HG02588 (cell line): Measurements from ENCODE around the gene TMEM215.
"Not testable (repeated sequence)": the region's sequence is repeated elsewhere in the genome, so short reads cannot be mapped to it uniquely, and the experiment has no call there.

Experiments used
- ATAC-seq: cut with Tn5 transposase; IDR thresholded peaks from one replicate; pipeline ENCODE4 v1.9.1; 2021; ENCODE audit warnings: mild to moderate bottlenecking, moderate library complexity; ENCODE audit not compliant: unreplicated experiment

The TMEM215 gene

GRCh38 chr9:32783168-32783891 is at the start of gene TMEM215:
Gene TMEM215 (plus strand): TSS chr9:32783540. CDS start chr9:32784184, 644 bp downstream.
- no peak for ATAC-seq

GRCh38 chr9:32735476-32735875 is 47.9 kb upstream of the TMEM215 start:
- ATAC-seq: no peak

GRCh38 chr9:32737378-32737777 is 46.0 kb upstream of the TMEM215 start:
- no peak for ATAC-seq

GRCh38 chr9:32738501-32739172 is 44.7 kb upstream of the TMEM215 start:
- ATAC-seq: no peak

- no peak for ATAC-seq
Observed at GRCh38 chr9:32741706-32742105, 41.6 kb upstream of the TMEM215 start.

GRCh38 chr9:32742296-32742695 is 41.0 kb upstream of the TMEM215 start:
- ATAC-seq: no peak

GRCh38 chr9:32748013-32748412 is 35.3 kb upstream of the TMEM215 start:
- no peak for ATAC-seq

- ATAC-seq: no peak
Observed at GRCh38 chr9:32755730-32756129, 27.6 kb upstream of the TMEM215 start.

- ATAC-seq: no peak
Observed at GRCh38 chr9:32764139-32764538, 19.2 kb upstream of the TMEM215 start.

- ATAC-seq: no peak
Observed at GRCh38 chr9:32775283-32775682, 8.1 kb upstream of the TMEM215 start.

GRCh38 chr9:32776201-32776600 is 7.1 kb upstream of the TMEM215 start:
- no peak for ATAC-seq

- ATAC-seq: no peak
Observed at GRCh38 chr9:32782476-32783167, 718 bp upstream of the TMEM215 start.

GRCh38 chr9:32787816-32788215 is 4.5 kb downstream of the TMEM215 start:
- ATAC-seq: no peak

- ATAC-seq: not testable (repeated sequence)
Observed at GRCh38 chr9:32796015-32796414, 12.7 kb downstream of the TMEM215 start.

- no peak for ATAC-seq
Observed at GRCh38 chr9:32801530-32801929, 18.2 kb downstream of the TMEM215 start.

GRCh38 chr9:32807217-32807616 is 23.9 kb downstream of the TMEM215 start:
- ATAC-seq: no peak

GRCh38 chr9:32811246-32811645 is 27.9 kb downstream of the TMEM215 start:
- ATAC-seq: no peak

- no peak for ATAC-seq
Observed at GRCh38 chr9:32820322-32820721, 37.0 kb downstream of the TMEM215 start.

GRCh38 chr9:32823101-32823500 is 39.8 kb downstream of the TMEM215 start:
- no peak for ATAC-seq

GRCh38 chr9:32823551-32823950 is 40.2 kb downstream of the TMEM215 start:
- no peak for ATAC-seq

GRCh38 chr9:32825203-32825602 is 41.9 kb downstream of the TMEM215 start:
- no peak for ATAC-seq

GRCh38 chr9:32828861-32829260 is 45.5 kb downstream of the TMEM215 start:
- no peak for ATAC-seq
